LNCAP (cell line): ENCODE data around the gene BRIP1.

Experiments used
- TF ChIP-seq, protein P1 (sequence below): fragments of 450-650 bp; IDR thresholded peaks from 2 replicates; pipeline ENCODE4 v1.5.1; 2017; ENCODE audit warnings: mild to moderate bottlenecking

The BRIP1 gene

GRCh38 chr17:61658183-61658582 lies 205.1 kb downstream of the BRIP1 start:
- TF ChIP-seq, protein P1, sequence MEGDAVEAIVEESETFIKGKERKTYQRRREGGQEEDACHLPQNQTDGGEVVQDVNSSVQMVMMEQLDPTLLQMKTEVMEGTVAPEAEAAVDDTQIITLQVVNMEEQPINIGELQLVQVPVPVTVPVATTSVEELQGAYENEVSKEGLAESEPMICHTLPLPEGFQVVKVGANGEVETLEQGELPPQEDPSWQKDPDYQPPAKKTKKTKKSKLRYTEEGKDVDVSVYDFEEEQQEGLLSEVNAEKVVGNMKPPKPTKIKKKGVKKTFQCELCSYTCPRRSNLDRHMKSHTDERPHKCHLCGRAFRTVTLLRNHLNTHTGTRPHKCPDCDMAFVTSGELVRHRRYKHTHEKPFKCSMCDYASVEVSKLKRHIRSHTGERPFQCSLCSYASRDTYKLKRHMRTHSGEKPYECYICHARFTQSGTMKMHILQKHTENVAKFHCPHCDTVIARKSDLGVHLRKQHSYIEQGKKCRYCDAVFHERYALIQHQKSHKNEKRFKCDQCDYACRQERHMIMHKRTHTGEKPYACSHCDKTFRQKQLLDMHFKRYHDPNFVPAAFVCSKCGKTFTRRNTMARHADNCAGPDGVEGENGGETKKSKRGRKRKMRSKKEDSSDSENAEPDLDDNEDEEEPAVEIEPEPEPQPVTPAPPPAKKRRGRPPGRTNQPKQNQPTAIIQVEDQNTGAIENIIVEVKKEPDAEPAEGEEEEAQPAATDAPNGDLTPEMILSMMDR = no peak

DNA sequence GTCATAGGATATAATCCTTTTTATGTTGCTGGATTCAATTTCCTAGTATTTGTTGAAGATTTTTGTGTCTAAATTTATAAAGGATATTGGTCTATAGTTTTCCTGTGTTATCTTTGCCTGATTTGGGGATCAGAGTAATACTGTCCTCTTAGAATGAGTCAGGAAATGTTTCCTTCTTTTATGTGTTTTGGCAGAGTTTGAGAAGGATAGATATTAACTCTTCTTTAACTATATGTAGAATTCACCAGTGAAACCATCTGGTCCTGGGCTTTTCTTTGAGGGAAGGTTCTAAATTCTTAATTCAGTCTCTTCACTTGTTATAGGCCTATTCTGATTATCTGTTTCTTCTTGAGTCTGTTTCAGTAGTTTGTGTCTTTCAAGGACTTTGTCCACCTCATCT lies 206.0 kb downstream of the BRIP1 start:
- TF ChIP-seq, protein P1 = no peak

DNA sequence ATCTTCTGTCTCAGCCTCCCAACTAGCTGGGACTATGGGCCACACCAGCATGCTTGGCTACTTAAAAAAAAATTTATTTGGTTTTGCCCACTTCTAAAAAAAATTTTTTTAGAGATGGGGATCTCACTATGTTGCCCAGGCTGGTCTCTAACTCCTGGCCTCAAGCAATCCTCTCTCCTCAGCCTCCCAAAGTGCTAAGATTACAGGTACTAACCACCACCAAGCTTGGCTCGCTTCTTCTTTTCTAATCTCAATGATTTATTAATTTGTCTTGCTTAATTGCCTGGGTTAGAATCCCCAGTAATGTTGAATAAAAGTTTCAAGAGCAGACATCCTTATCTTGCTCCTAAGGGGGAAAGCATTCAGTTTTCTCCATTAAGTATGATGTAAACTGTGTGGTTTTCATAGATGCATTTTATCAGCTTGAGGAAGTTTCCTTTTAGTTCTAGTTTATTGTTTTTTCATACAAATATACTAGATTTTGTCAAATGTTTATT lies 206.6 kb downstream of the BRIP1 start:
- TF ChIP-seq, protein P1 = no peak

- TF ChIP-seq, protein P1 = no peak
These were observed 212.6 kb downstream of the BRIP1 start for GRCh38 chr17:61650749-61651148.

GRCh38 chr17:61648587-61648986 lies 214.7 kb downstream of the BRIP1 start:
- TF ChIP-seq, protein P1 = no peak

DNA sequence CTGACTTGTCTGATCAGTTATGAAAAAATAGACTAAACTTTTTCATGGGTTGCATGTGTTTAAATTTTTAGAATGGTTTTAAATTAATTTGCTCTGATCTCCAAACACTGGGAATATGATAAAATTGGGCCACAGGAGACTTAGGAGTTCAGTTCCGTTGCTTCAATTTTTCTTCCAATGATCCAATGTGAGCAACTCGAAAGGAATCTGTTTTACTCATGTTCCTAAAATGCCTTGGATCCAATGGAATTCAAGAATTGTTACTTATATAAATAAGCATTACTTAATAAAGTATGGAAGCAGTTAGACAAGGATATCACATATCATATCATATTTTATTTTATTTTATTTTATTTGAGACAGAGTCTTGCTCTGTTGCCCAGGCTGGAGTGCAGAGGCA lies 216.3 kb downstream of the BRIP1 start:
- TF ChIP-seq, protein P1 = no peak

DNA sequence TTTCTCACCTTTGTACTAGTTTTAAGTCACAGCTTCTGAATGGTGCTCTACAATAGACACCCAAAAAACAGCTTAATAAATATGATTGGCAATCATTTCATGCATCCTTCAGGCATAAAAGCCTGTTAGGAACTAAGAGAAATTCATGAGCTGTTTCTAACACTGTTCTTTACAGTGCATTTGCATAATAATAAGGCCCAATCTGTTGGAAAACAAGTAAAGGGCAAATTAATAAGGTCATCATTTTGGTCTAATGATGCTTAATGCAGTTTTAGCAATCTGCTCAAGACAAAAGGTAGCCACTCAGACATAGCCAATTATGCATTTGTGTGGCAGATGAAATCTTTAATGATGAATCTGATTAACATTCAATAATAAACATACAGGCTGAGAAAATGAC lies 216.8 kb downstream of the BRIP1 start:
- TF ChIP-seq, protein P1 = no peak

- TF ChIP-seq, protein P1 = no peak
These were observed 217.4 kb downstream of the BRIP1 start for GRCh38 chr17:61645920-61646319.
